GM12878 (cell line): ENCODE data around the gene DNAJB14. TPM values are rescaled to one million over a fixed set of nuclear protein-coding genes. Genes with fewer than 3 reads are reported as not detected.

Experiments
- ATF2 ChIP-seq: IDR thresholded peaks from 2 replicates; pipeline ENCODE4 v1.6.1; 2012; ENCODE audit warnings: low read length, inconsistent platforms
- ATF3 ChIP-seq: IDR thresholded peaks from 2 replicates; pipeline ENCODE4 v1.6.1; 2011; ENCODE audit warnings: low read depth, mild to moderate bottlenecking, low read length, moderate library complexity, borderline replicate concordance; ENCODE audit errors: extremely low read depth
- BACH1 ChIP-seq: fragments of 450-650 bp; IDR thresholded peaks from 2 replicates; pipeline ENCODE4 v1.6.1; 2017; ENCODE audit warnings: mild to moderate bottlenecking, borderline replicate concordance
- BHLHE40 ChIP-seq, 2 experiments: fragments of 450-650 bp in 1 of 2; IDR thresholded peaks; 2 replicates each; pipeline ENCODE4 v1.6.1; 2011 to 2017; ENCODE audit warnings: low read depth in 2 of 2, borderline replicate concordance in 1 of 2, improper control_type of control experiment in 1 of 2, low read length in 1 of 2, mild to moderate bottlenecking in 1 of 2
- CREB1 ChIP-seq: IDR thresholded peaks from 2 replicates; pipeline ENCODE4 v1.6.1; 2012; ENCODE audit warnings: low read depth, mild to moderate bottlenecking, inconsistent platforms
- DPF2 ChIP-seq: fragments of 450-650 bp; IDR thresholded peaks from 2 replicates; pipeline ENCODE4 v1.6.1; 2017; ENCODE audit warnings: mild to moderate bottlenecking
- EED ChIP-seq: sonication (generic); IDR thresholded peaks from 2 replicates; pipeline ENCODE4 v1.6.1; 2016; ENCODE audit warnings: antibody characterized with exemption, low read depth
- EGR1 ChIP-seq, 2 experiments: IDR thresholded peaks; 1 replicate in 1 of 2; 2 replicates in 1 of 2; pipeline ENCODE4 v1.6.1; 2011 to 2012; ENCODE audit warnings: low read depth in 2 of 2, low read length in 2 of 2, borderline replicate concordance in 1 of 2, mild to moderate bottlenecking in 1 of 2, moderate library complexity in 1 of 2
- EZH2 ChIP-seq: IDR thresholded peaks from 2 replicates; pipeline ENCODE4 v1.6.1; 2012; ENCODE audit warnings: low read depth, mild to moderate bottlenecking, control low read depth, inconsistent platforms, low read length, borderline replicate concordance; ENCODE audit not compliant: control insufficient read depth
- IKZF2 ChIP-seq, 2 experiments: fragments of 450-650 bp; IDR thresholded peaks; 2 replicates each; pipeline ENCODE4 v1.6.1; 2017; ENCODE audit warnings: mild to moderate bottlenecking in 2 of 2, moderate library complexity in 2 of 2
- MAX ChIP-seq: IDR thresholded peaks from 2 replicates; pipeline ENCODE4 v1.6.1; 2012; ENCODE audit warnings: low read depth, low read length, improper control_type of control experiment
- MEF2A ChIP-seq: IDR thresholded peaks from 2 replicates; pipeline ENCODE4 v1.6.1; 2011; ENCODE audit warnings: low read depth, mild to moderate bottlenecking, low read length, moderate library complexity; ENCODE audit not compliant: insufficient read depth
- MTA2 ChIP-seq: fragments of 450-650 bp; IDR thresholded peaks from 2 replicates; pipeline ENCODE4 v1.6.1; 2016; ENCODE audit warnings: low read depth, mild to moderate bottlenecking, moderate library complexity
- MYB ChIP-seq: fragments of 150-350 bp; IDR thresholded peaks from 2 replicates; pipeline ENCODE4 v1.6.1; 2014; ENCODE audit warnings: mild to moderate bottlenecking, low read depth, low read length, borderline replicate concordance
- NBN ChIP-seq: fragments of 450-650 bp; IDR thresholded peaks from 2 replicates; pipeline ENCODE4 v1.6.1; 2016
- NFXL1 ChIP-seq: fragments of 450-650 bp; IDR thresholded peaks from 2 replicates; pipeline ENCODE4 v1.6.1; 2017; ENCODE audit warnings: antibody characterized with exemption, mild to moderate bottlenecking, borderline replicate concordance
- POLR2AphosphoS5 ChIP-seq: IDR thresholded peaks from 2 replicates; pipeline ENCODE4 v1.6.1; 2011; ENCODE audit warnings: mild to moderate bottlenecking, low read length, inconsistent platforms
- RAD51 ChIP-seq: fragments of 450-650 bp; IDR thresholded peaks from 2 replicates; pipeline ENCODE4 v1.6.1; 2016; ENCODE audit warnings: moderate library complexity, mild to moderate bottlenecking, inconsistent platforms
- RB1 ChIP-seq: fragments of 450-650 bp; formaldehyde crosslinking; IDR thresholded peaks from 2 replicates; pipeline ENCODE4 v1.6.1; 2017; ENCODE audit warnings: mild to moderate bottlenecking, borderline replicate concordance
- SP1 ChIP-seq: IDR thresholded peaks from one replicate; pipeline ENCODE4 v1.6.1; 2011; ENCODE audit warnings: low read depth, low read length
- SREBF1 ChIP-seq: IDR thresholded peaks from 2 replicates; pipeline ENCODE4 v1.6.1; 2012; ENCODE audit warnings: mild to moderate bottlenecking, low read length
- STAT1 ChIP-seq: fragments of 450-650 bp; conservative IDR thresholded peaks from 2 replicates; pipeline ENCODE4 v1.6.1; 2014; ENCODE audit warnings: antibody characterized with exemption, mild to moderate bottlenecking
- TAF1 ChIP-seq: IDR thresholded peaks from 2 replicates; pipeline ENCODE4 v1.6.1; 2011; ENCODE audit warnings: mild to moderate bottlenecking, low read depth, low read length, borderline replicate concordance
- polyA plus RNA-seq, 11 experiments: library from polyadenylated mRNA; depleted of rRNA in 4 of 11; unstranded in 6 of 11; stranded (reverse) in 5 of 11; fragments of >200 nt; fragmentation: Nextera tagmentation in 4 of 11; fragmentation: Illumina TruSeq in 1 of 11; extraction: Ambion mirVana in 4 of 11; extraction: Trizol in 1 of 11; gene quantifications; 1 replicate in 1 of 11; 2 replicates in 10 of 11; pipeline versions ENCODE4 v1.2.1 to v1.2.3, GENCODE V29; 2011 to 2016; ENCODE audit warnings: inconsistent platforms in 2 of 11, missing spikeins in 2 of 11, low read depth in 1 of 11
- total RNA-seq, 4 experiments: library from RNA; depleted of rRNA in 3 of 4; stranded (reverse); fragments of >200 nt in 3 of 4; fragmentation: Illumina TruSeq in 1 of 4; extraction: Trizol in 1 of 4; gene quantifications; 2 replicates each; pipeline versions ENCODE4 v1.2.1 to v1.2.3, GENCODE V29; 2013 to 2021
- TF ChIP-seq, protein P1 (sequence below): fragments of 450-650 bp; IDR thresholded peaks from 2 replicates; pipeline ENCODE4 v1.6.1; 2018; ENCODE audit warnings: borderline replicate concordance, mild to moderate bottlenecking; ENCODE audit not compliant: partially characterized antibody
- TF ChIP-seq, protein P2 (sequence below): fragments of 450-650 bp; IDR thresholded peaks from 2 replicates; pipeline ENCODE4 v1.6.1; 2014; ENCODE audit warnings: mild to moderate bottlenecking

The DNAJB14 gene
- total and polyA plus RNA-seq, 10 of the 15 experiments (the other 5 are each of a cell fraction or from before 2014, with no cell fraction given), result 9.5 to 49.2 (median 27.8) TPM

DNA sequence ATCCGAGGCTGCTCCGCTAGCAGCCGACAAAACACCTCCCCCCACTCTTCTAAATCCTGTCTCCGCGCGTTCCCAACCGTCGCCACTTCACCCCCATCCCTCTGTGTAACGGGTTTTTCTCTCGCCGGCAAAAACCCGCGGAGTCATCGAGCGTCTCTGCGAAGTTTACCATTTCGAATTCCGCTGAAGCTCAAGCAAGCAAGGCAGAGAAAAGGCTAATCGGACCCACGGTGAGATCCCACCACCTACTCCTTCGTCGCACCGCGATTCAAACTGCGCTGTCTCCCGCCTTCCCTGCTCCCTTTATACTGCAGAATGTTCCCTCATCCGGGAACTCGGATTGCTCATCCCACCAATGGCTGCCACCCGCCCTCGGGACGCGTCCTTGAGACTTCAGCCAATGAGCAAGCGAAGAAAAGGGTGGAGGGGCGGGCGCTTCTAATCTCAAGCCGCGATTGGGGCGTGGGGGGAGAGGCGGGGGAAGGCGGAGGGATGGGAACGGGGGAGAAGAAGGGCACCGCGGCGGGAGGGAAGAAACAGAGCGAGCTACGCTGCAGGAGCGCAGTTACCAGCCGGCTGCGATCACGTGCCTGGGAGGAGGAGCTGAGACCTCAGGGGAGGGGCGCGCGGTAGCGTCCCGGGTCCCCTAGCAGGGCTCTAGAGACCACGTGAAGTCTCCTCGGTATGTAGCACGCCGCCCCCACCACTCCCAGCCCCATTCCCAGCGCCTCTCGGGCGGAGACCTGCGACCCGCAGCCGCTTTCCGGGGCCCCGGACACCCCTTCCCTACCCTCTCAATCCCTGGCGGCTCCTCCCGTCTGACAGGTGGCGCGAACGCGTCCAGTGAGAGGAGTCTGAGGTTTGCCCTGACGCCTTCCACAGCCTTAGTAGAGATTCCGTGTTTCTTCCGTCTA, 3.8 kb upstream of the DNAJB14 start, which contains the start of gene H2AZ1 (continued):
- TF ChIP-seq ATF2, result no peak
- TF ChIP-seq BHLHE40 (IDR thresholded peaks at IDR 0.05; ENCODE audit: borderline replicate concordance in 1 of 2, low read depth in 2 of 2, low read length in 1 of 2), result peak; percentile 95 to 97
- TF ChIP-seq, protein P1, sequence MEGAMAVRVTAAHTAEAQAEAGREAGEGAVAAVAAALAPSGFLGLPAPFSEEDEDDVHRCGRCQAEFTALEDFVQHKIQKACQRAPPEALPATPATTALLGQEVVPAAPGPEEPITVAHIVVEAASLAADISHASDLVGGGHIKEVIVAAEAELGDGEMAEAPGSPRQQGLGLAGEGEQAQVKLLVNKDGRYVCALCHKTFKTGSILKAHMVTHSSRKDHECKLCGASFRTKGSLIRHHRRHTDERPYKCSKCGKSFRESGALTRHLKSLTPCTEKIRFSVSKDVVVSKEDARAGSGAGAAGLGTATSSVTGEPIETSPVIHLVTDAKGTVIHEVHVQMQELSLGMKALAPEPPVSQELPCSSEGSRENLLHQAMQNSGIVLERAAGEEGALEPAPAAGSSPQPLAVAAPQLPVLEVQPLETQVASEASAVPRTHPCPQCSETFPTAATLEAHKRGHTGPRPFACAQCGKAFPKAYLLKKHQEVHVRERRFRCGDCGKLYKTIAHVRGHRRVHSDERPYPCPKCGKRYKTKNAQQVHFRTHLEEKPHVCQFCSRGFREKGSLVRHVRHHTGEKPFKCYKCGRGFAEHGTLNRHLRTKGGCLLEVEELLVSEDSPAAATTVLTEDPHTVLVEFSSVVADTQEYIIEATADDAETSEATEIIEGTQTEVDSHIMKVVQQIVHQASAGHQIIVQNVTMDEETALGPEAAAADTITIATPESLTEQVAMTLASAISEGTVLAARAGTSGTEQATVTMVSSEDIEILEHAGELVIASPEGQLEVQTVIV, result peak; percentile 9
- no peak for TF ChIP-seq NFXL1
- peak; percentile 47; the same call in 1 of the 2 replicates for TF ChIP-seq STAT1
- peak; percentile 36; the same call in 1 of the 2 replicates for TF ChIP-seq EED
- peak; percentile 48 to 61; a peak in 3 of 4 replicates for TF ChIP-seq IKZF2 (IDR thresholded peaks at IDR 0.05)
- no peak for TF ChIP-seq SREBF1
- TF ChIP-seq NBN, result peak; percentile 51
- TF ChIP-seq MTA2, result peak; percentile 21; the same call in 1 of the 2 replicates
- TF ChIP-seq EGR1 (IDR thresholded peaks at IDR 0.05; ENCODE audit: borderline replicate concordance in 1 of 2, low read depth in 2 of 2, low read length in 2 of 2), result peak in 1 of 2 experiments; percentile 37; a peak in 1 of 3 replicates
- TF ChIP-seq RAD51, result peak; percentile 92
- TF ChIP-seq MEF2A, result no peak
- TF ChIP-seq CREB1, result peak; percentile 90
- peak; percentile 79 for TF ChIP-seq MAX
- TF ChIP-seq MYB, result no peak
- TF ChIP-seq, protein P2, sequence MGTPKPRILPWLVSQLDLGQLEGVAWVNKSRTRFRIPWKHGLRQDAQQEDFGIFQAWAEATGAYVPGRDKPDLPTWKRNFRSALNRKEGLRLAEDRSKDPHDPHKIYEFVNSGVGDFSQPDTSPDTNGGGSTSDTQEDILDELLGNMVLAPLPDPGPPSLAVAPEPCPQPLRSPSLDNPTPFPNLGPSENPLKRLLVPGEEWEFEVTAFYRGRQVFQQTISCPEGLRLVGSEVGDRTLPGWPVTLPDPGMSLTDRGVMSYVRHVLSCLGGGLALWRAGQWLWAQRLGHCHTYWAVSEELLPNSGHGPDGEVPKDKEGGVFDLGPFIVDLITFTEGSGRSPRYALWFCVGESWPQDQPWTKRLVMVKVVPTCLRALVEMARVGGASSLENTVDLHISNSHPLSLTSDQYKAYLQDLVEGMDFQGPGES, result peak; percentile 61
- peak; percentile 43; the same call in 1 of the 2 replicates for TF ChIP-seq ATF3
- peak; percentile 64 for TF ChIP-seq BACH1
- TF ChIP-seq EZH2, result no peak
- TF ChIP-seq SP1, result peak; percentile 90
- TF ChIP-seq TAF1, result peak; percentile 96
- TF ChIP-seq POLR2AphosphoS5, result peak; percentile 100
- peak; percentile 84; the same call in 1 of the 2 replicates for TF ChIP-seq RB1
- TF ChIP-seq DPF2, result peak; percentile 59
